Keratinocyte (primary cell): ENCODE data around the gene FAF1.

ENCODE experiments used
- CTCF ChIP-seq, 3 experiments: IDR thresholded peaks in 1 of 3; conservative IDR thresholded peaks in 1 of 3; optimal IDR thresholded peaks in 1 of 3; 2 replicates in 2 of 3; 3 replicates in 1 of 3; pipeline versions ENCODE3 to v1.5.1; 2011; ENCODE audit warnings: low read length in 3 of 3, mild to moderate bottlenecking in 3 of 3, moderate library complexity in 2 of 3, control low read depth in 1 of 3, inconsistent platforms in 1 of 3; ENCODE audit not compliant: insufficient read depth in 2 of 3; ENCODE audit errors: extremely low read depth in 1 of 3
- EZH2 ChIP-seq: IDR thresholded peaks from one replicate; pipeline ENCODE4 v1.6.1; 2012; ENCODE audit warnings: inconsistent platforms, mild to moderate bottlenecking, low read length, moderate library complexity

DNA sequence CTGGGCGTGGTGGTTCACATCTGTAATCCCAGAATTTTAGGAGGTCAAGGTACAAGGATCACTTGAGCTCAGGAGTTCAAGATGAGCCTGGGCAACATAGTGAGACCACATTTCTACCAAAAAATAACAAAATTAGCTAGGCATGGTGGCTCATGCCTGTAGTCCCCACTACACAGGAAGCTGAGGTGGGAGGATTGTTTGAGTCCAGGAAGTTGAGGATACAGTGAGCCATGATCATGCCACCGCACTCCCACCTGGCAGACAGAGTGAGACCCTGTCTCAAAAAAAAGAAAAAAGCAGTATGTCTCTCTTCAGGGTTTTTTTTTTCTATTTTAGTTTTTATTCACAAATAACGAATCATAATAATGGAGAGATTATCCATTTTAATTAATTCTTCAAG, 303.1 kb downstream of the FAF1 start:
- no peak for TF ChIP-seq CTCF (optimal IDR thresholded peaks at IDR 0.05 in 1 of 3, IDR thresholded peaks at IDR 0.05 in 1 of 3, conservative IDR thresholded peaks at IDR 0.05 in 1 of 3; ENCODE audit: extremely low read depth in 1 of 3, insufficient read depth in 2 of 3, low read length in 3 of 3)
- no peak for TF ChIP-seq EZH2
